Effector memory CD4-positive, alpha-beta T cell (primary cell): ENCODE measurements around the gene RNF44.

ENCODE experiments used
- DNase-seq, 3 donors: peaks; one replicate each; pipeline ENCODE4 v3.0.0-alpha.2; 2020
- H3K27ac ChIP-seq: 2 replicates; pipeline ENCODE4 v1.7.0; 2013; ENCODE audit warnings: mild to moderate bottlenecking, low read length, moderate library complexity; ENCODE audit not compliant: insufficient read depth, poor library complexity, severe bottlenecking
- H3K27me3 ChIP-seq: replicated peaks from 2 replicates; pipeline ENCODE4 v1.7.0; 2013; ENCODE audit warnings: mild to moderate bottlenecking, low read length; ENCODE audit not compliant: insufficient read depth, control insufficient read depth, poor library complexity, severe bottlenecking
- H3K36me3 ChIP-seq: 2 replicates; pipeline ENCODE4 v1.7.0; 2013; ENCODE audit warnings: mild to moderate bottlenecking, low read length, moderate library complexity; ENCODE audit not compliant: control insufficient read depth, insufficient read depth
- H3K4me1 ChIP-seq: 2 replicates; pipeline ENCODE4 v1.7.0; 2013; ENCODE audit warnings: low read length, mild to moderate bottlenecking; ENCODE audit not compliant: control insufficient read depth, insufficient read depth, poor library complexity, severe bottlenecking
- H3K4me3 ChIP-seq: 2 replicates; pipeline ENCODE4 v1.7.0; 2013; ENCODE audit warnings: low read length, low read depth, mild to moderate bottlenecking; ENCODE audit not compliant: insufficient read depth, poor library complexity, severe bottlenecking
- H3K9me3 ChIP-seq: 2 replicates; pipeline ENCODE4 v1.7.0; 2013; ENCODE audit warnings: mild to moderate bottlenecking, low read length, moderate library complexity; ENCODE audit not compliant: control insufficient read depth

The RNF44 gene

GRCh38 chr5:176573564-176574296 is 36.5 kb upstream of the RNF44 start:
- H3K27ac ChIP-seq = no peak overlapping the region
- peaks cover 6% of the 10 kb centered on the region for H3K4me1 ChIP-seq
- peak; percentile 47 to 64 (median 57) for DNase-seq
- H3K36me3 ChIP-seq = no peaks in the 10 kb centered on the region
- H3K9me3 ChIP-seq = no peaks in the 10 kb centered on the region
- no peak overlapping the region for H3K4me3 ChIP-seq
- no peaks in the 10 kb centered on the region for H3K27me3 ChIP-seq

- H3K4me1 ChIP-seq = peaks cover 6% of the 10 kb centered on the region
- no peaks in the 10 kb centered on the region for H3K27me3 ChIP-seq
- no peaks in the 10 kb centered on the region for H3K9me3 ChIP-seq
- H3K4me3 ChIP-seq = no peak overlapping the region
- no peak overlapping the region for H3K27ac ChIP-seq
- no peaks in the 10 kb centered on the region for H3K36me3 ChIP-seq
- no peak for DNase-seq
These were observed 32.8 kb upstream of the RNF44 start for GRCh38 chr5:176570044-176570443.

GRCh38 chr5:176568657-176569056 is 31.5 kb upstream of the RNF44 start:
- H3K27ac ChIP-seq = no peak overlapping the region
- no peaks in the 10 kb centered on the region for H3K4me1 ChIP-seq
- H3K4me3 ChIP-seq = no peak overlapping the region
- no peaks in the 10 kb centered on the region for H3K27me3 ChIP-seq
- H3K36me3 ChIP-seq = no peaks in the 10 kb centered on the region
- no peak for DNase-seq
- no peaks in the 10 kb centered on the region for H3K9me3 ChIP-seq

DNA sequence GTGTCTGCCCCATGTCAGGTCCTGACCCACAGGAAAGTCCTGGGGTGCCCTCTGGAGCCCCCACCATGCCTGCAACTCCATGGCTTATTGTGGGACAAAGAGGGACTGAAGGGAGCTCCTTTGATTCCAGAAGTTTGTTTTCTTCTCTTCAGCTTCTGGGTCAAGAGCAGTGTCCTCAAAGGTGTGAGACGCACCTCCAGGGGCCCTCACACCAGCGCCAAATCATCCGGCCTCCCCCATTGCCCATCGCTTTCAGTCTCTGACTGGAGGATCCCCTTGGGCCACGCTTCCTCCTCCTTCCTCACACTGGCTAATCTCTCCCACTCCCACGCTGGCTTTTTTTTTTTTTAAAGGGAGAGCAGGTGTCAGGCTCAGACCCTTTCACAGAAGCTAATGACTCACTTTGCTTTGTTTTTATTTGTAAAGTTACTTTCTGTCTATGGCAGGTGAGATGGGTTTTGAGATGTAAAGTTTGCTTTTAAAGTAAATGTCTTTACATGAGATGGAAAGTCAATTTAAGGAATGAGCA is 28.6 kb upstream of the RNF44 start:
- no peaks in the 10 kb centered on the region for H3K36me3 ChIP-seq
- H3K27me3 ChIP-seq = no peaks in the 10 kb centered on the region
- H3K4me1 ChIP-seq = no peaks in the 10 kb centered on the region
- no peak overlapping the region for H3K4me3 ChIP-seq
- no peak overlapping the region for H3K27ac ChIP-seq
- H3K9me3 ChIP-seq = no peaks in the 10 kb centered on the region
- no peak for DNase-seq

GRCh38 chr5:176564002-176564401 is 26.8 kb upstream of the RNF44 start:
- no peak for DNase-seq
- no peak overlapping the region for H3K27ac ChIP-seq
- H3K36me3 ChIP-seq = no peaks in the 10 kb centered on the region
- peaks cover 5% of the 10 kb centered on the region for H3K4me1 ChIP-seq
- H3K9me3 ChIP-seq = no peaks in the 10 kb centered on the region
- H3K27me3 ChIP-seq = no peaks in the 10 kb centered on the region
- H3K4me3 ChIP-seq = no peak overlapping the region

DNA sequence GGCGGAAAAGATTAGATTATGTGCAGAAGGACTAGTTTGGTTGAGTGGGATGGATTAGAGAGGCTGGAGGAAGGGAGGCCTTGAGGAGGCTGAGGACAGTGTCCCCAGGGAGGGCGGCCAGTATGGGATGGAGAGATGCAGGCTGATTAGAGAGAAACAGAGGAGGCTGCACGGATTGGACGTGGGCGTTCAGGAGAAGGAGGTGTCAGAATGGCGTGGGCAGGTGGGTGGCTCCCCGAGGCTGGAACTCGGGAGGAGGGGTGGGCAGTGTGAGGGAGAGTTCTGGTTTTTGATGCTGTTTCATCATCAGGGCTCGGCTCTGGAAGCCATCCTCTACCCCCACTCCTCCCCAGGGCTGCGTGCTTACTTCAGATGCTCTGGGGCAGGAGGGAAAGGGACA is 25.0 kb upstream of the RNF44 start:
- DNase-seq = no peak
- Histone ChIP-seq H3K9me3 (no peaks in the 10 kb centered on the region), H3K4me1 (peaks cover 5% of the 10 kb centered on the region), H3K27ac (no peak overlapping the region), H3K27me3 (no peaks in the 10 kb centered on the region), H3K4me3 (no peak overlapping the region), H3K36me3 (no peaks in the 10 kb centered on the region)

- no peaks in the 10 kb centered on the region for H3K36me3 ChIP-seq
- DNase-seq = no peak
- H3K9me3 ChIP-seq = no peaks in the 10 kb centered on the region
- H3K4me3 ChIP-seq = no peak overlapping the region
- H3K27ac ChIP-seq = no peak overlapping the region
- no peaks in the 10 kb centered on the region for H3K27me3 ChIP-seq
- H3K4me1 ChIP-seq = peaks cover 9% of the 10 kb centered on the region
These were observed 24.1 kb upstream of the RNF44 start for GRCh38 chr5:176561259-176561658.

DNA sequence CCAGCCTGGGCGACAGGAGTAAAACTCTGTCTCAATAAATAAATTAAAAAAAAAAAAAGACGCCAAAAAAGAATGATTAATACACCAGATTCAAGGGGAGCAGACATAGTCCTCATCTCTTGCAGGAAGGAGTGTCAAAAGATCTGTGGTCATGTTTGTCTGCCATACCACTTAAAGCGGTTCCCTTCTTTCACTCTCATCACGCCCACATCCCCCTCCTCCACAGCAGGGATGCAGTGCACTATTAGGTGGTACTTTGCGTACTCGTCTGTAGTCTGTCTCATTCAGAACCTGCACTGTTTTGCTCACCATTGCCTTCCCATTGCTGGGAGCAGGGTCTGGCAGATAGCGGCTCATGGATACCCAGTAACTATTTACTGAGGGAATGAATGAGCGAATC is 23.2 kb upstream of the RNF44 start:
- Histone ChIP-seq H3K9me3 (no peaks in the 10 kb centered on the region), H3K36me3 (no peaks in the 10 kb centered on the region), H3K4me1 (peaks cover 13% of the 10 kb centered on the region), H3K27me3 (no peaks in the 10 kb centered on the region), H3K4me3 (no peak overlapping the region), H3K27ac (no peak overlapping the region)
- DNase-seq = no peak

DNA sequence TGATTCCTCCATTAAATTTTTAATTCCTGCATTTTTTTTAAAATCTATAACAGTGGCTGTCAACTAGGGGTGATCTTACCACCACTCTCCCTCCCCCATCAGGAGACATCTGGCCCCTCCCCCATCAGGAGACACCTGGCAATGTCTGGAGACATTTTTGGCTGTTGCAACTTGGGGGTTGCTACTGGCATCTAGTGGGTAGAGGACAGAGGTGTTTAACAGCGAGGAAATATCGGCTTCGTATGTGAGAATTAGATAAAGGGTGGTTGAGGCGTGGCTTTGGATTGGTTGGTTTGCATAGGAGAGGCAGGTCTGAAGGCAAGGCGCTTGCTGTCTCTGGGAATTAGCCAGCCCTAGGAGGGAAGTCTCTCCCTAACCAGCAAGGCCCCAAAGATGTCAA is 22.5 kb upstream of the RNF44 start:
- Histone ChIP-seq H3K36me3 (no peaks in the 10 kb centered on the region), H3K4me3 (no peak overlapping the region), H3K27me3 (no peaks in the 10 kb centered on the region), H3K4me1 (peaks cover 17% of the 10 kb centered on the region), H3K27ac (no peak overlapping the region), H3K9me3 (no peaks in the 10 kb centered on the region)
- DNase-seq = no peak

DNA sequence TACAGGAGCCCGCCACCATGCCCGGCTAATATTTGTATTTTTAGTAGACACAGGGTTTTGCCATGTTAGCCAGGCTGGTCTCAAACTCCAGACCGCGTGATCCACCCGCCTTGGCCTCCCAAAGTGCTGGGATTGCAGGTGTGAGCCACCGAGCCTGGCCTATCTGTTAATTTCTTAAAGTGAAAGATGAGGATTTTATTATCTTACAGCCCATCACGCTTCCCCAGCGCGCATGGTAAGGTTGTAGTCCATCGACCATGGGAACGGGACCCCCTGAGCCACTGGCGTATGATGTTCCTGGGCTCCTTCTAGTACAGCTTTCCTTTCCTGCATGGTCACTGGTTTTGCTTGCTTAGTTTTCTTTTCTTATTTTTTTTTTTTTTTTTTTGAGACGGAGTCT is 20.6 kb upstream of the RNF44 start:
- Histone ChIP-seq H3K4me3 (no peak overlapping the region), H3K4me1 (peaks cover 27% of the 10 kb centered on the region), H3K36me3 (no peaks in the 10 kb centered on the region), H3K27me3 (no peaks in the 10 kb centered on the region), H3K27ac (no peak overlapping the region), H3K9me3 (no peaks in the 10 kb centered on the region)
- no peak for DNase-seq
